K562 (cell line): Measurements from ENCODE around the gene CPED1. TPM values are rescaled to one million over a fixed set of nuclear protein-coding genes. Genes with fewer than 3 reads are reported as not detected.

Experiments
- BRF1 ChIP-seq: IDR thresholded peaks from 3 replicates; pipeline ENCODE4 v1.6.1; 2011; ENCODE audit warnings: borderline replicate concordance, mild to moderate bottlenecking; ENCODE audit not compliant: insufficient read length; ENCODE audit errors: extremely low read depth
- ELK1 ChIP-seq: sonication (generic); formaldehyde crosslinking; IDR thresholded peaks from 2 replicates; pipeline ENCODE4 v1.8.1; 2022; ENCODE audit warnings: missing genetic modification reagents
- FOXK1 ChIP-seq: sonication (generic); formaldehyde crosslinking; IDR thresholded peaks from 2 replicates; pipeline ENCODE4 v1.8.0; 2022; ENCODE audit warnings: missing genetic modification reagents, mild to moderate bottlenecking, borderline replicate concordance
- HIVEP1 ChIP-seq: fragments of 250-450 bp; sonication (Bioruptor Pico); IDR thresholded peaks from 2 replicates; pipeline ENCODE4 v1.4.0; 2020; ENCODE audit warnings: mild to moderate bottlenecking
- HSF4 ChIP-seq: fragments of 250-450 bp; sonication (Bioruptor Pico); IDR thresholded peaks from 2 replicates; pipeline ENCODE4 v2.1.2; 2022; ENCODE audit warnings: mild to moderate bottlenecking, moderate library complexity, borderline replicate concordance
- ILK ChIP-seq: fragments of 450-650 bp; IDR thresholded peaks from 2 replicates; pipeline ENCODE4 v1.6.1; 2016; ENCODE audit warnings: missing genetic modification characterization, low read depth, mild to moderate bottlenecking, missing compliant biosample characterization, moderate library complexity, borderline replicate concordance
- LARP7 ChIP-seq: fragments of 450-650 bp; IDR thresholded peaks from 2 replicates; pipeline ENCODE4 v1.6.1; 2016
- MBD2 ChIP-seq: sonication (generic); IDR thresholded peaks from 2 replicates; pipeline ENCODE4 v1.6.1; 2016; ENCODE audit warnings: low read depth, borderline replicate concordance
- POLR2H ChIP-seq: IDR thresholded peaks from 2 replicates; pipeline ENCODE4 v1.6.1; 2016; ENCODE audit warnings: missing genetic modification characterization, low read depth, mild to moderate bottlenecking, control low read depth, missing compliant biosample characterization, moderate library complexity
- SLC30A9 ChIP-seq: fragments of 250-450 bp; sonication (Bioruptor Pico); IDR thresholded peaks from 2 replicates; pipeline ENCODE4 v1.8.0; 2022; ENCODE audit warnings: mild to moderate bottlenecking, moderate library complexity
- SMAD1 ChIP-seq: fragments of 150-350 bp; IDR thresholded peaks from 2 replicates; pipeline ENCODE4 v1.6.1; 2014; ENCODE audit warnings: low read length, low read depth; ENCODE audit not compliant: partially characterized antibody
- XRCC4 ChIP-seq: IDR thresholded peaks from one replicate; pipeline ENCODE4 v1.6.1; 2011; ENCODE audit not compliant: insufficient read depth, insufficient read length; ENCODE audit errors: extremely low read depth
- ZNF121 ChIP-seq: sonication (generic); formaldehyde crosslinking; conservative IDR thresholded peaks from 2 replicates; pipeline ENCODE4 v1.8.0; 2022; ENCODE audit warnings: missing genetic modification reagents
- ZNF143 ChIP-seq: sonication (generic); formaldehyde crosslinking; IDR thresholded peaks from 2 replicates; pipeline ENCODE4 v1.9.0; 2022; ENCODE audit warnings: mild to moderate bottlenecking, missing genetic modification reagents
- ZNF347 ChIP-seq: fragments of 450-650 bp; formaldehyde crosslinking; IDR thresholded peaks from 2 replicates; pipeline ENCODE4 v1.4.0; 2020; ENCODE audit warnings: low read depth, mild to moderate bottlenecking, moderate library complexity
- ZNF586 ChIP-seq: fragments of 450-650 bp; formaldehyde crosslinking; conservative IDR thresholded peaks from 2 replicates; pipeline ENCODE4 v1.4.0; 2020; ENCODE audit warnings: mild to moderate bottlenecking, moderate library complexity
- ZNF639 ChIP-seq, 2 experiments: fragments of 200-800 bp in 1 of 2; sonication (Bioruptor generic) in 1 of 2; sonication (generic) in 1 of 2; formaldehyde crosslinking in 1 of 2; IDR thresholded peaks in 1 of 2; conservative IDR thresholded peaks in 1 of 2; 2 replicates each; pipeline versions ENCODE4 v1.5.0 to v1.6.1; 2016 to 2020; ENCODE audit warnings: missing compliant biosample characterization in 1 of 2, missing genetic modification characterization in 1 of 2, missing genetic modification reagents in 1 of 2
- ZNF785 ChIP-seq: fragments of 250-450 bp; sonication (Bioruptor Pico); IDR thresholded peaks from 2 replicates; pipeline ENCODE4 v1.4.0; 2020; ENCODE audit warnings: mild to moderate bottlenecking
- polyA plus RNA-seq, 8 experiments: library from polyadenylated mRNA; depleted of rRNA in 4 of 8; stranded (reverse) in 5 of 8; unstranded in 3 of 8; fragments of >200 nt; fragmentation: Nextera tagmentation in 2 of 8; fragmentation: Illumina TruSeq in 1 of 8; extraction: Ambion mirVana in 2 of 8; extraction: Trizol in 1 of 8; gene quantifications; 2 replicates each; pipeline versions ENCODE4 v1.2.1 to v1.2.3, GENCODE V29; 2011 to 2014; ENCODE audit warnings: inconsistent platforms in 1 of 8, missing spikeins in 1 of 8
- total RNA-seq, 7 experiments: library from RNA; depleted of rRNA in 6 of 7; stranded (reverse); fragments of >200 nt in 6 of 7; fragmentation: Illumina TruSeq in 2 of 7; extraction: Trizol in 2 of 7; gene quantifications; 2 replicates each; pipeline versions ENCODE4 v1.2.1 to v1.2.3, GENCODE V29; 2011 to 2021; ENCODE audit warnings: low replicate concordance in 1 of 7
- TF ChIP-seq, protein P1 (sequence below): fragments of 250-450 bp; sonication (Bioruptor Pico); IDR thresholded peaks from 2 replicates; pipeline ENCODE4 v1.4.0; 2020

The CPED1 gene
- total and polyA plus RNA-seq, 9 of the 15 experiments (the other 6 are each of a cell fraction or from before 2014, with no cell fraction given) = 195 to 393 (median 290) TPM

GRCh38 chr7:120989257-120990220 is 1.0 kb downstream of the CPED1 start (continued):
- no peak for TF ChIP-seq POLR2H (tag)
- no peak for TF ChIP-seq ZNF143
- no peak for TF ChIP-seq MBD2
- TF ChIP-seq SMAD1 = no peak
- TF ChIP-seq, protein P1, sequence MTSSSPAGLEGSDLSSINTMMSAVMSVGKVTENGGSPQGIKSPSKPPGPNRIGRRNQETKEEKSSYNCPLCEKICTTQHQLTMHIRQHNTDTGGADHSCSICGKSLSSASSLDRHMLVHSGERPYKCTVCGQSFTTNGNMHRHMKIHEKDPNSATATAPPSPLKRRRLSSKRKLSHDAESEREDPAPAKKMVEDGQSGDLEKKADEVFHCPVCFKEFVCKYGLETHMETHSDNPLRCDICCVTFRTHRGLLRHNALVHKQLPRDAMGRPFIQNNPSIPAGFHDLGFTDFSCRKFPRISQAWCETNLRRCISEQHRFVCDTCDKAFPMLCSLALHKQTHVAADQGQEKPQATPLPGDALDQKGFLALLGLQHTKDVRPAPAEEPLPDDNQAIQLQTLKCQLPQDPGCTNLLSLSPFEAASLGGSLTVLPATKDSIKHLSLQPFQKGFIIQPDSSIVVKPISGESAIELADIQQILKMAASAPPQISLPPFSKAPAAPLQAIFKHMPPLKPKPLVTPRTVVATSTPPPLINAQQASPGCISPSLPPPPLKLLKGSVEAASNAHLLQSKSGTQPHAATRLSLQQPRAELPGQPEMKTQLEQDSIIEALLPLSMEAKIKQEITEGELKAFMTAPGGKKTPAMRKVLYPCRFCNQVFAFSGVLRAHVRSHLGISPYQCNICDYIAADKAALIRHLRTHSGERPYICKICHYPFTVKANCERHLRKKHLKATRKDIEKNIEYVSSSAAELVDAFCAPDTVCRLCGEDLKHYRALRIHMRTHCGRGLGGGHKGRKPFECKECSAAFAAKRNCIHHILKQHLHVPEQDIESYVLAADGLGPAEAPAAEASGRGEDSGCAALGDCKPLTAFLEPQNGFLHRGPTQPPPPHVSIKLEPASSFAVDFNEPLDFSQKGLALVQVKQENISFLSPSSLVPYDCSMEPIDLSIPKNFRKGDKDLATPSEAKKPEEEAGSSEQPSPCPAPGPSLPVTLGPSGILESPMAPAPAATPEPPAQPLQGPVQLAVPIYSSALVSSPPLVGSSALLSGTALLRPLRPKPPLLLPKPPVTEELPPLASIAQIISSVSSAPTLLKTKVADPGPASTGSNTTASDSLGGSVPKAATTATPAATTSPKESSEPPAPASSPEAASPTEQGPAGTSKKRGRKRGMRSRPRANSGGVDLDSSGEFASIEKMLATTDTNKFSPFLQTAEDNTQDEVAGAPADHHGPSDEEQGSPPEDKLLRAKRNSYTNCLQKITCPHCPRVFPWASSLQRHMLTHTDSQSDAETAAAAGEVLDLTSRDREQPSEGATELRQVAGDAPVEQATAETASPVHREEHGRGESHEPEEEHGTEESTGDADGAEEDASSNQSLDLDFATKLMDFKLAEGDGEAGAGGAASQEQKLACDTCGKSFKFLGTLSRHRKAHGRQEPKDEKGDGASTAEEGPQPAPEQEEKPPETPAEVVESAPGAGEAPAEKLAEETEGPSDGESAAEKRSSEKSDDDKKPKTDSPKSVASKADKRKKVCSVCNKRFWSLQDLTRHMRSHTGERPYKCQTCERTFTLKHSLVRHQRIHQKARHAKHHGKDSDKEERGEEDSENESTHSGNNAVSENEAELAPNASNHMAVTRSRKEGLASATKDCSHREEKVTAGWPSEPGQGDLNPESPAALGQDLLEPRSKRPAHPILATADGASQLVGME (CRISPR knock-in tag) = no peak
- TF ChIP-seq HIVEP1 (CRISPR knock-in tag) = no peak
- 0 out of 2 replicates have a peak, but pooled peaks have one; percentile 18 for TF ChIP-seq FOXK1 (CRISPR knock-in tag)
- TF ChIP-seq ILK (tag) = no peak
- no peak; the same call in 1 of the 2 replicates for TF ChIP-seq ZNF586 (CRISPR knock-in tag)
- TF ChIP-seq SLC30A9 (CRISPR knock-in tag) = no peak
- TF ChIP-seq LARP7 = 0 out of 2 replicates have a peak, but pooled peaks have one; percentile 37
- TF ChIP-seq ELK1 = no peak
- TF ChIP-seq BRF1 = no peak
- TF ChIP-seq ZNF121 (CRISPR knock-in tag) = no peak
- TF ChIP-seq ZNF785 = no peak
- TF ChIP-seq ZNF347 = no peak
- TF ChIP-seq ZNF639 (CRISPR knock-in tag; conservative IDR thresholded peaks at IDR 0.05 in 1 of 2, IDR thresholded peaks at IDR 0.05 in 1 of 2) = no peak
- TF ChIP-seq HSF4 (CRISPR knock-in tag) = no peak
- TF ChIP-seq XRCC4 = no peak
